Epidermal melanocyte (primary cell): Measurements from ENCODE around the gene HSPG2.

Source experiments
- DNase-seq: peaks from one replicate; pipeline ENCODE4 v3.0.0; 2011; ENCODE audit warnings: low spot score; ENCODE audit not compliant: insufficient read length

HSPG2 gene

GRCh38 chr1:21865609-21865942 is 71.5 kb downstream of the HSPG2 start:
- DNase-seq = no peak

GRCh38 chr1:21864730-21865129 is 72.4 kb downstream of the HSPG2 start:
- DNase-seq = no peak

DNA sequence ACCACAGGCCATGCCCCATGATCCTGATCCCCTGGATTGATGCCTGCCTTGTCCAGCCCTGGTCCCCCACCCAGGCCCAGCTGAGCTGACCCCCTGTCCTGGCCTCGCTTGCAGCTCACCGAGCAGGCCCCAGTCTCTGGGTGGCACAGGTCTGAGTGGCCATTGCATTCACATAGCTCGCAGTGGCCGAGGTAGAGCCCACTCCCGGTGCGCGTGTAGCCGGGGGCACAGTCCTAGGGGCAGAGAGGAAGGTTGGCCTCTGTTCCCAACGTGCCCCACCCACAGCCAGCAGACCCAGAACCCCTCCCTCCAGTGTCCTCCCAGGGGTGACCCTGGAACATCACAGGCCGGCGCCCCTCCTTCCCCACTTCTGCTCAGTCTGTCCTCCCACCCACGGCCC is 73.1 kb downstream of the HSPG2 start:
- DNase-seq = no peak

DNA sequence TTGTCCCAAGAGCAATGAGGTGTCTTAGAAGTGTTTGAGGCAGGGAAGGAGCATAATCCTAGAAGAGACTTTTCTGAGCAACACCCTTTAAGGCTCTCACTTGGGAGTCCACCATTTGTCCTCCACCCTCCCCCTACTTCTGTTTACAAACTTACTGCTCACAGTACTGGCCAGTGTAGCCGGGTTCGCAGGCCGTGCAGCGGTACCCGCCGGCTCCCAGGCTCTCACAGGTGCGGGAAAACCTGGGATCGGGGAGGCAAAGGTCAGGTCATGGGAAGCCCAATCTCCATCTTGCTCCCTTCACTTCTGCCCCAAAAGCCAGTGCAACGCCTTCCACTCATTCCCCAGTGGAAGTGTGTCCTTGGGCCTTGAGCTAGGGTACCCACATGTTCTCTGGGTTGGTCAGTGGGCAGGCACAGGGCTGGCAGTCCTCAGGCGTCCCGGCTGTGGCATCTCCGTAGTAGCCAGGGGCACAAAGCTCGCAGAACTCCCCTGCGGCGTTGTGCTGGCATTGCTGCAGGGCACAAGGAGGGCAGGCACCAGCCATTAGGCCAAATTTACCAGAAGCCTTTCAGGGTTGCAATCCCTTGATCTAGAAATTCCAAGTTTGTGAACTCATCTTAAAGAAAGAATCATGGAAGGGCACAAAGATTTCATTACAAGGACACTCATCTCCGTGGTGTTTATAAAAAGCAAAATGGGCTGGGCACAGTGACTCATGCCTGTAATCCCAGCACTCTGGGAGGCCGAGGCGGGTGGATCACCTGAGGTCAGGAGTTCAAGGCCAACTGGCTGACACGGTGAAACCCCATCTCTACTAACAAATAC is 75.3 kb downstream of the HSPG2 start:
- no peak for DNase-seq

GRCh38 chr1:21860971-21861370 is 76.1 kb downstream of the HSPG2 start:
- no peak for DNase-seq

GRCh38 chr1:21859669-21860179 is 77.4 kb downstream of the HSPG2 start:
- DNase-seq = no peak

- no peak for DNase-seq
Observed at GRCh38 chr1:21857840-21858670, 79.1 kb downstream of the HSPG2 start.

DNA sequence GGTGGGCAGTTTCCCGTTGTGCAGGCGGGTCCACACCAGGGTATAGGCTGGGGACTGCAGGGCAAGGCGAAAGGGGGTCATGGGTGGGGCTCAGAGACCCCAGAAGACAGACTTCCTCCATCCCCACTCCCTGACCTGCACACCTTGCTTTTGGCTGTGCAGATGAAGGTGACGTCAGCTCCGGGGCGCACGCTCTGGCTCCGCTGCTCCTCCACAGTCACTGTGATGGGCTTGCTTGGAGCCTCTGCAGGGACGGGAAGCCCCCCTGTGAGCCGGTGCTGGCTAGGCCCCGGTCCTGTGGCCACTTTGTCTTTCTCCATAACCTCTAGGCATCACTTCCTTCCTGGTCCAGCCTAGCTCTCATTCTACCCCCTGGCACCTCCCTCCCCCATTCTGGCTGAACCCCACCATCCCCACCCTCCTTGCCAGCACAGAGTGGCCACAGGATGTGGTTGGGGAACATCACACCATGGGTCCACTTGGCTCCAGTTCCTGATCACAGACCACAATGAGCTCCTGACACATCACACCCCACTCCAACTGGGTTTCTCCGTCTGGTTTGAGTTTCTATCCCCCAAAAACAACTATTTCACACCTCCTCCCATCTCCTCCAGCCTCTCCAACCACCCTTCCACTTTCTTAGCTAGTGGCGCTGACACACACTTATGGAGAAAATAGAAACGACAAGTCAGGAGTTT is 79.8 kb downstream of the HSPG2 start:
- no peak for DNase-seq

DNA sequence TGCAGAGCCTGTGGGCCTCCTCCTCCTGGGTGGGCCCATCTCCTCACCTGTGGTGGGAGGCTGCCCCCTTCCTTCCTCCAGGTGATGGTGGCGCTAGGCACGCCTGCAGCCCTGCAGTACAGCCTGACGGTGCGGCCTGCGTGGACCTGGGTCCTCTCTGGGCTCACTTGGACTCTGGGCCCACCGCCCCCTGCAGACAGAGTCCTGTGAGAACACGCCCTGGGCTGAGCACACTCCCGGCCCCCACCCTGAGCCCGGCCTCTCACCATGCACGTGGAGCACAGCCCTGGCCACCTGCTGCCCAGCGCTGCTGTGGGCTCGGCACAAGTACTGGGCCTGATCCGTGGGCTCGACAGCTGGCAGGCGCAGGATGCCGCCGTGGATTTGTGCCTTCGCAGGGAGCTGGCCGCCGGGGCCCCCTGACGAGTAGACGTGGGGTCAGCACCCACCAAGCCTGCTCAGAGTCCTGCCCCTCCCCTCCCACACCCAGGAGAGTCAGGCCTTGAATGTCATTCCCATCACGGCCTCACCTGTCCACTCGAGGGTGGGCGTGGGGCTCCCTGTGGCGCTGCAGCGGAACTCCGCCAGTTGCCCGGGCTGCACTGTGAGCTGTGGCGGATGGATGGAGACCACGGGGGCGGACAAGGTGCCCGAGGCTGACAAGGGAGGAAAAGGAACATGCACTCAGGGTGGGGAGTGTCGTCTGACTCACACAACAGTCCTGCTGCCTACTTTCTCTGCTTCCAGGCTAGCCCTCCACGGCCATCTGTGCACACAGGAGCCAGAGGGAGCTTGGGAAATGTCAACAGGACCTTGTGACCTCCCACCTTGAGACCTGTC is 81.6 kb downstream of the HSPG2 start:
- no peak for DNase-seq

DNA sequence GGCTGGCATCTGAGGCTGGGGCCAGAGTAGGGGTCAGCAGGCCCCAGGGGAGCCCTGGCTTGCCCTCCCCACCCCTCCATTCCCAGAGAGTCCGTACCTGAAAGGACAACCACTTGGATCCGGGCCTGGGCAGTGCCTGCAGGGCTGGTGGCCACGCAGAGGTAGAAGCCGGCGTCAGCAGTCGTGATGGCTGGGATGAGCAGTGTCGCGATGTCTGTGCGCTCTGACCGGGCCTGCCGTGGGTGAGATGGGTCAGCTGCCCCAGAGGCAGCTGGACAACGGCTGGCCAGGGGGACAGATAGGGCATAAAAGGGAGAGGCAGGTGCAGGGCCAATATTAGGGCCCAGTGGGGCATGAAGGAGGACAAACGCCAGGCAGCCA is 82.4 kb downstream of the HSPG2 start:
- no peak for DNase-seq

- DNase-seq = no peak
Observed at GRCh38 chr1:21854090-21854750, 82.9 kb downstream of the HSPG2 start.

DNA sequence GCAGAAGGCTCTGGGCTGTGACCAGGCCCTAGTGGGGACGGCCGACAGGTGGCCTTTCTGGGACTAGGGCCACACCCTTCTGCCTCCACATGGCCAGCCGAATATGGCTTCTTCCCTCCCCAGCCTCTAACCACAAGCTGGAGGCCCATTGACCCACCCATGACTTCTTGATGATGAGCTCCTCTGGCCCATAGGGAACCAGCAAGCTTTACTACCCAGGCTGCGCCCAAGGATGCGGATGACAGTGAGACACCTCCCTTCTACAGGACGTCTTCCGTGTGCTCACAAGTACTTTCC is 84.0 kb downstream of the HSPG2 start:
- no peak for DNase-seq

- no peak for DNase-seq
Observed at GRCh38 chr1:21852282-21853130, 84.6 kb downstream of the HSPG2 start.

- no peak for DNase-seq
Observed at GRCh38 chr1:21851430-21852250, 85.5 kb downstream of the HSPG2 start.

- no peak for DNase-seq
Observed at GRCh38 chr1:21849909-21850576, 87.1 kb downstream of the HSPG2 start.

- DNase-seq = no peak
Observed at GRCh38 chr1:21848524-21849174, 88.5 kb downstream of the HSPG2 start.

DNA sequence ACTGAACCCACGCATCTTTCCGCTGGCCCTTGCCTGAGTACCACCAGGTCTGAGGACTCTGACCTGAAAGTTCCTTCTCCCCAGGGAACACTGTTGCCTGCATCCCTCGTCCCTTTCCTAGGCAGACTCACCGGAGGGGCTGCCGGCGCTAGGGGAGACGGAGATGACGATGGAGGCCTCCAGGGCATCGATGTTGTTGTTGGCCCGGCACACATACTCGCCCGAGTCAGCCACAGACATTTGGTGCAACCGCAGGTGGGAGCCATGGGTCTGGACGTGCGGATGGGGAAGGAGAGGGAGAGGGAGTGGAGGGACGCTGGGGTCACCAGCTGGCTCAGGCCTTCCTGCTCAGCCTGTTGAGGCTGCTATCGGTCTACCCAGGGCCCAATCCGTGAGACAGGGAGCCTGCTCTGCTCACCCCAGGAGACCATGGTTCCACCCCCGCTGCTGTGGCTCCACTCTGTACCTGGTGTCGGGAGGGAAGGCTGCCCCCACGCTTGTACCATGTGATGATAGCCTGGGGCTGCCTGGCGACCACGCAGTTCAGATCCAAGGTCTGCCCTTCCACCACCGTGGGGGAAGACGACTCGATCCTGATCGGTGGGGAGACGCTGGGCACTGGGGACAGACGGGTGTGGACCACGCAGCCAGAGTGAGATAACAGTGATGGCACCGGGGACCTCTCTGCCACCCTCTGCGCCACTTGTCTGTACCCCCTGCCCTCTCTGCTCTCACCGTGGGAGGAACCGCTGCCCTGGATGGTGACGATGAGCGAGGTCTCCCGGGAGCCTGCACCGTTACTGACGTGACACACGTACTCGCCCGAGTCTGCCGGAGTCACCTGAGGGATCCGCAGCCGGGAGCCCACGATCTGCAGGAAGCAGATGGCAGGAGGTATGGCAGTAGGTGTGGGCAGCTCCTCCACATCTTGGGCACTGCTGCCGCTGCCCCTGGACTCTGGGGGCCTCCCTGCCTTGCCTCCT is 89.6 kb downstream of the HSPG2 start:
- no peak for DNase-seq
